ENCODE results near the gene ZNF821. TPM values are rescaled to one million over a fixed set of nuclear protein-coding genes. Genes with fewer than 3 reads are reported as not detected.
"Not testable (repeated sequence)": the region's sequence is repeated elsewhere in the genome, so short reads cannot be mapped to it uniquely, and the experiment has no call there.

The ZNF821 gene
- total RNA-seq, 6 experiments from 2014 or later = 4.1 to 6.2 (median 4.7) TPM

- no peaks in the 10 kb centered on the region for H3K9me3 Mint-ChIP-seq
- TF ChIP-seq, protein P1, sequence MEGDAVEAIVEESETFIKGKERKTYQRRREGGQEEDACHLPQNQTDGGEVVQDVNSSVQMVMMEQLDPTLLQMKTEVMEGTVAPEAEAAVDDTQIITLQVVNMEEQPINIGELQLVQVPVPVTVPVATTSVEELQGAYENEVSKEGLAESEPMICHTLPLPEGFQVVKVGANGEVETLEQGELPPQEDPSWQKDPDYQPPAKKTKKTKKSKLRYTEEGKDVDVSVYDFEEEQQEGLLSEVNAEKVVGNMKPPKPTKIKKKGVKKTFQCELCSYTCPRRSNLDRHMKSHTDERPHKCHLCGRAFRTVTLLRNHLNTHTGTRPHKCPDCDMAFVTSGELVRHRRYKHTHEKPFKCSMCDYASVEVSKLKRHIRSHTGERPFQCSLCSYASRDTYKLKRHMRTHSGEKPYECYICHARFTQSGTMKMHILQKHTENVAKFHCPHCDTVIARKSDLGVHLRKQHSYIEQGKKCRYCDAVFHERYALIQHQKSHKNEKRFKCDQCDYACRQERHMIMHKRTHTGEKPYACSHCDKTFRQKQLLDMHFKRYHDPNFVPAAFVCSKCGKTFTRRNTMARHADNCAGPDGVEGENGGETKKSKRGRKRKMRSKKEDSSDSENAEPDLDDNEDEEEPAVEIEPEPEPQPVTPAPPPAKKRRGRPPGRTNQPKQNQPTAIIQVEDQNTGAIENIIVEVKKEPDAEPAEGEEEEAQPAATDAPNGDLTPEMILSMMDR (IDR thresholded peaks at IDR 0.05) = peak; percentile 7; the same call in 1 of the 2 replicates
- H3K36me3 Mint-ChIP-seq (ENCODE audit: low read depth) = peaks cover 14% of the 10 kb centered on the region
- DNase-seq = peak; percentile 84
- peaks cover 33% of the 10 kb centered on the region for H3K4me1 Mint-ChIP-seq (ENCODE audit: low read depth)
- H3K27ac Mint-ChIP-seq = peak within 1 kb of the TSS; percentile 93
- H3K27me3 Mint-ChIP-seq (ENCODE audit: insufficient read depth) = no peaks in the 10 kb centered on the region
- peak within 1 kb of the TSS; percentile 95 for H3K4me3 Mint-ChIP-seq
These were observed 38.1 kb downstream of the ZNF821 start, which contains the start of gene ATXN1L for GRCh38 chr16:71845639-71846430. ATXN1L (plus strand) TSS chr16:71845976; CDS start chr16:71849741, 3,765 bp downstream.

DNA sequence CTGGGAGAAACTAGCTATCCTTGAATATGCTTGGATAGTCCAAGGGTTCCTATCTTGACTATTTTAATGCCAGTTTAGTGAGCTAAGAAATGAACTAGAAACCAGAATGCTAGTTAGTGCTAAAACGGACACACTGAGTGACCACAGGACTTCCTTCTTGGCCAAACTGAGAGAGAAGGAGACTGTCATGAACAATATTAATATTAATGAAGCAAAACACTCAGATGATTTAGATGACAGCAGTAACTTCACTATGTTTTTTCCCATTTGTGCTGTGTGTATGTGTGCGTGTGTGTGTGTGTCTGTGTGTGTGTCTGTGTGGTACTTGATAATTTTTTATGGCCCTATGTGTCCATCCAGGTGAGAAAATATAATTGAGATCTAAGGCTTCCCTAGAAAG, 40.4 kb downstream of the ZNF821 start:
- TF ChIP-seq, protein P1 (IDR thresholded peaks at IDR 0.05) = no peak
- Mint-ChIP-seq H3K4me1 (ENCODE audit: low read depth) (peaks cover 44% of the 10 kb centered on the region), H3K27ac (no peak overlapping the region), H3K36me3 (ENCODE audit: low read depth) (peaks cover 7% of the 10 kb centered on the region), H3K4me3 (no peak overlapping the region), H3K27me3 (ENCODE audit: insufficient read depth) (no peaks in the 10 kb centered on the region; the same call in 1 of the 2 replicates), H3K9me3 (no peaks in the 10 kb centered on the region)
- no peak for DNase-seq

DNA sequence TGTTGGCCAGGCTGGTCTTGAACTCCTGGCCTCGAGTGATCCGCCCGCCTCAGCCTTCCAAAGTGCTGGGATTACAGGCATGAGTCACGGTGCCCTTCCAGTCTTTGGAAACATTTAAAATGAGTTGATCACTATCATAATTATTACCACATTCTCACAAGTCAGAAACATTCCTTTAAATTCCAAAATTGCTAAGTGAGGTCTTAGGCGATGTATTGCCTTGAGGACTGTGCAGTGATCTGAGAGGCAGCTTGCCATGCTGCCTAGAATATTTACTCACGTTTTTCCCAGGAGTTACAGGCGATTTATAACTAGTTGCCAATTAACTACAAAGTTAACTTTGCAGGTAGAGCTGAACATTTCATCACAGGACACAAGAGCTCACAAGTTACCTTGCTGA, 43.9 kb downstream of the ZNF821 start:
- H3K9me3 Mint-ChIP-seq = no peaks in the 10 kb centered on the region
- DNase-seq = peak; percentile 55
- H3K27me3 Mint-ChIP-seq (ENCODE audit: insufficient read depth) = no peaks in the 10 kb centered on the region; the same call in 1 of the 2 replicates
- H3K27ac Mint-ChIP-seq = peak overlapping the region; percentile 29; the same call in 1 of the 2 replicates
- no peak overlapping the region for H3K4me3 Mint-ChIP-seq
- TF ChIP-seq, protein P1 (IDR thresholded peaks at IDR 0.05) = no peak
- H3K4me1 Mint-ChIP-seq (ENCODE audit: low read depth) = peaks cover 23% of the 10 kb centered on the region
- no peaks in the 10 kb centered on the region for H3K36me3 Mint-ChIP-seq (ENCODE audit: low read depth)

DNA sequence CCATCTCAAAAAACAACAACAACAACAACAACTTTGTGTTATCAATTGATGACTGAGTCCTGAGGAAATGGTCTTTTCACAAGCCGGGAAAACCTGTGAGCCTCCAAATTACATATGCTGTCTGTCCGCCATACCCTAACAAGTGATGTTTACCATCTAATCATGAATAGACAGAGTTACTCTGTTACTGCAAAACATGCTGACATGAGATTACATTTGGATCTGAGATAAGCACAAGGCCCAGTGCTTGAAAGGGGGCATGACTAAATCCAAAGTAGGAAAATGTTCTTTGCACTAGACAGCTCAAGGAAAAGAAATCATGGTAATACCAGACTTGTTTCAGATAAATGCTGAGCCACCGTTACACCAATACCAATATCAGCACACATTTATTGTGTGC, 46.8 kb downstream of the ZNF821 start:
- DNase-seq = no peak
- no peaks in the 10 kb centered on the region for H3K9me3 Mint-ChIP-seq
- H3K4me1 Mint-ChIP-seq (ENCODE audit: low read depth) = peaks cover 16% of the 10 kb centered on the region
- no peak overlapping the region for H3K27ac Mint-ChIP-seq
- no peaks in the 10 kb centered on the region; the same call in 1 of the 2 replicates for H3K27me3 Mint-ChIP-seq (ENCODE audit: insufficient read depth)
- H3K4me3 Mint-ChIP-seq = no peak overlapping the region
- H3K36me3 Mint-ChIP-seq (ENCODE audit: low read depth) = no peaks in the 10 kb centered on the region
- TF ChIP-seq, protein P1 (IDR thresholded peaks at IDR 0.05) = no peak

GRCh38 chr16:71834291-71834690, 49.7 kb downstream of the ZNF821 start:
- peaks cover 4% of the 10 kb centered on the region; the same call in 1 of the 2 replicates for H3K4me1 Mint-ChIP-seq (ENCODE audit: low read depth)
- no peaks in the 10 kb centered on the region for H3K9me3 Mint-ChIP-seq
- H3K4me3 Mint-ChIP-seq = no peak overlapping the region
- H3K36me3 Mint-ChIP-seq (ENCODE audit: low read depth) = no peaks in the 10 kb centered on the region
- no peaks in the 10 kb centered on the region; the same call in 1 of the 2 replicates for H3K27me3 Mint-ChIP-seq (ENCODE audit: insufficient read depth)
- DNase-seq = no peak
- TF ChIP-seq, protein P1 (IDR thresholded peaks at IDR 0.05) = no peak
- H3K27ac Mint-ChIP-seq = no peak overlapping the region

GRCh38 chr16:71832112-71832511, 51.9 kb downstream of the ZNF821 start:
- H3K4me1 Mint-ChIP-seq (ENCODE audit: low read depth); H3K4me3 Mint-ChIP-seq; H3K9me3 Mint-ChIP-seq; H3K27me3 Mint-ChIP-seq (ENCODE audit: insufficient read depth); H3K36me3 Mint-ChIP-seq (ENCODE audit: low read depth); DNase-seq; H3K27ac Mint-ChIP-seq: not testable (repeated sequence)

DNA sequence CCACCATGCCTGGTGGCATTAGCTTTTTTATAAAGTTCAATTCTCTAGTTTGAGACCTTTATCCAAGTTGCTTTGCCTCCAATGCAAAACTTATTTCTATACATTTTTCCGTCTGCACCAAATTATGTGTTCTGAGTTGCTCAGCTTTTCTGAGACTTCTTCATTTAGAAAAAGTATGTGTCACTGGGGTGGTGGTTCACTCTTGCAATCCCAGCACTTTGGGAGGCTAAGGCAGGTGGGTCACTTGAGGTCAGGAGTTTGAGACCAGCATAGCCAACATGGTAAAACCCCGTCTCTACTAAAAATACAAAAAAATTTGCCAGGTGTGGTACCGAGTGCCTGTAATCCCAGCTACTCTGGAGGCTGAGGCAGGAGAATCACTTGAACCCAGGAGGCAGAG, 52.3 kb downstream of the ZNF821 start:
- not testable (repeated sequence) for H3K4me1 Mint-ChIP-seq (ENCODE audit: low read depth); H3K27ac Mint-ChIP-seq; H3K9me3 Mint-ChIP-seq; H3K36me3 Mint-ChIP-seq (ENCODE audit: low read depth); DNase-seq; H3K27me3 Mint-ChIP-seq (ENCODE audit: insufficient read depth); H3K4me3 Mint-ChIP-seq

Data from HFFc6 (cell line).